NCI-H748 (cell line): ENCODE results near the gene SMOC1.
"Not testable (repeated sequence)": the region's sequence is repeated elsewhere in the genome, so short reads cannot be mapped to it uniquely, and the experiment has no call there.

Experiments
- DNase-seq: peaks from one replicate; lab custom pipeline; 2025; ENCODE audit not compliant: unreplicated experiment; lab: John Stamatoyannopoulos, UW

The SMOC1 gene

DNA sequence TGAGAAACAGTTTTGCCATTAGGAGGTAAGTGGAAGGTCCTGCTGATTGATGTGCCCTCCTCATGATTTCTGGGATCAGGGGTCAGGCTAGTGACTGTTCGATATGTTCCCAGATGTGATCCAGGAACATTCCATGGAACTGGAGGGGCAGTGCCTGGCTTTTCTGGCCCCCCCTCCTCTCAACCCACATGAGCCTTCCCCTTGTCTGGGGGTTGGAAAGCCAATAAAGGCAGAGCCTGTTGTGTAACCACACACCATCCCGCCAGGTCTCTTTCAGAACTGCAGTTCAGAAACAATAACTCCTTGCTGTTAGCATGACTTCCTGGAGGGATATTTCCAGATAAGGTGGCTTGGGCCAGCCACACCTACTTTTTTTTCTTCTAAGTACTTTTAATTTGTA, 17.8 kb downstream of the SMOC1 start:
- DNase-seq: no peak

DNA sequence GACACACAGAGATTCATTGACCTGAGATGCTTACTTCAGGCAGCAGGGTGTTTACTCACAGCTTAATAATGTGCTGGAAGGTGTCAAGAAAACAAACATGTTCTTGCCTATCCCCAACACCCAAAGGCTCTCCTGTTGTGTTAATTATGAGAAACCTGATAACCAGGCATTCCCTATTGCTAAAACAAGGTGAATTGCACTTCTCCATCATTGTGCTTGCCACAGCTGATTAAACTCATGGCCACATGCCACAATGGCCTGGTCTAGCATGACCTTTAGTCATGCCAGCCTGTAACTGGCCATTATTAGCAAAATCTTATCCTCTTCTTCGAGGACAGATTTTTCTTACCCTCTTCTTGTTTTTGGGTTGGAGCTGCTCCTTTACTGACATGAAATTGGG, 21.4 kb downstream of the SMOC1 start:
- DNase-seq: no peak

DNA sequence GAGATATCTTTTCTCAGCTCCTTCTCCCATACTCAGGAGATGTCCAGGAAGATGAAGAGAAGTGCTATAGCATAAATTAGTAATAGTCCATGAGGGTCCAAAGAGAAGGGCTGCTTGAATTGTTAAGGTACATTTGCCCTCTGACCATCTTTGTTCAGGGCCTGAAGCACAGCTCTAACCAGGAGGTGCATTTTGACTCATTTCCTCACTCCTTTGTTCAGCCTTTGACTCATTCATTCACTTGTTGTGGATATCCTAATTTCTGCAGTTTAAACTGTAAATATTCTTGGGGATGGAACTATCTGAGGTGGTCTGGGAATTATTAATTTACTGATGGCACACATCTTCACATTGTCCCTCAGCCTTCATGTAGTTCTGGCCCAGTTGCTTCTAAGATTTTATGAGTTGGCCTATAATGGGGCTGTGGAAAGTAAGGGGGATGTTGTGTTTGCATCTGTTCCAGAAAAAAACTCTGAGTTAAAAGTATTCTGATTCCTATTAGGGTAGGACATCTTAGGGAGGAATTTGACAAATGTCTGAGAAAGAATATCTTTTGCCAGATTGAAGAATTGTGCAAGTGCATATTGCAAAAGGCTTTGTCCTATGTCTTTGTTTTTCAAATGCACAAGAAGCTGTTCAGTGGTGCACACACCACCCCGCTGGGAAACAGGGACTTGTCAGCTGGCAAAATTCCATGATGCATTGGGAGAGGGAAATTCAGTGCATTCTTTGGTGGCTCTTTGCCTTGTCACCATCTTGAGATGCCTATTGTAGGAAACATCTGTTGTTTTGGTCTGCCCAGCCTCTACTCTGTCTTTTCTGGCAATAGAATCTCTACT, 22.1 kb downstream of the SMOC1 start:
- DNase-seq: no peak

DNA sequence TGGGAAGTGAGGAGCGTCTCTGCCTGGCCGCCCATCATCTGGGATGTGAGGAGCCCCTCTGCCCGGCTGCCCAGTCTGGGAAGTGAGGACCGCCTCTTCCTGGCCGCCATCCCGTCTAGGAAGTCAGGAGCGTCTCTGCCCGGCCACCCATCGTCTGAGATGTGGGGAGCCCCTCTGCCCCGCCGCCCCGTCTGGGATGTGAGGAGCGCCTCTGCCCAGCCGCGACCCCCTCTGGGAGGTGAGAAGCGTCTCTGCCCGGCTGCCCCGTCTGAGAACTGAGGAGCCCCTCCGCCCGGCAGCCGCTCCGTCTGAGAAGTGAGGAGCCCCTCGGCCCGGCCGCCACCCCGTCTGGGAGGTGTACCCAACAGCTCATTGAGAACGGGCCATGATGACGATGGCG, 23.8 kb downstream of the SMOC1 start:
- not testable (repeated sequence) for DNase-seq

DNA sequence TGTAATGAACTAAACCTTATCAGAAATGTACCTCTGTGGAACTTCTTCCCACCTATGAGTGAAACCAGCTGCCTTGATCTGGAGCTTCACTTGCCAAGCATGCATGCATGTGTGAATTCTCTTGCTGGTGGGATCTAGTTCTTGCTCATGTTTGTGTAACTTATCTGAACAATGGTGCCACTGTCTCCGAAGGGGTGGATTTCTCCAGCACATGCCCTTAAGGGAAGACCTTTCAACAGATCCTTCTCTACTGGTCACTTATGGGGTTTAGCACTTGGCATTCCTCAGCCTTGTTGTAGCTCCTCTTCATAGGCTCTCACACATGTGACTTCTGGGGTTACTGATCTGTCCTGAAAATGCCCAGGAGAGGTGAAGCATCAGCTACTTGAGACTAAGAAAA, 25.0 kb downstream of the SMOC1 start:
- DNase-seq: no peak

DNA sequence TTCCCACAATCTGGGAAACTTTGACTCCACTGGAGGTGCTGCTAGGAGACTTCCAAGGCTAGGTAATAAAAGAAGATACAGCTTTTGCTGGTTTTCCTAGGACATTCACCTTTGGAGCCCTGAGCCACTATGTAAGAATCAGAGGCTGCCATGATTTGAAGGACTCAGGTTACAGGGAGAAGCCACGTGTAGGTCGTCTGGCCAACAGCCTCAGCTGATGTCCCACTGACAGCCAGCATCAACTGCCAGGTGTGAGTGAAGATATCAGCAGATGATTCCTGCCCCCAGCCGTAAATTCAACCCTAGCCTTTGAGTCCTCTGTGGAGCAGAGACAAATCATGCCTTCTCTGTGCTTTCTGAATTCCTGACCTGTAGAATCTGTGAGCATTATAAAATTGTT, 27.0 kb downstream of the SMOC1 start:
- peak; percentile 15 for DNase-seq

DNA sequence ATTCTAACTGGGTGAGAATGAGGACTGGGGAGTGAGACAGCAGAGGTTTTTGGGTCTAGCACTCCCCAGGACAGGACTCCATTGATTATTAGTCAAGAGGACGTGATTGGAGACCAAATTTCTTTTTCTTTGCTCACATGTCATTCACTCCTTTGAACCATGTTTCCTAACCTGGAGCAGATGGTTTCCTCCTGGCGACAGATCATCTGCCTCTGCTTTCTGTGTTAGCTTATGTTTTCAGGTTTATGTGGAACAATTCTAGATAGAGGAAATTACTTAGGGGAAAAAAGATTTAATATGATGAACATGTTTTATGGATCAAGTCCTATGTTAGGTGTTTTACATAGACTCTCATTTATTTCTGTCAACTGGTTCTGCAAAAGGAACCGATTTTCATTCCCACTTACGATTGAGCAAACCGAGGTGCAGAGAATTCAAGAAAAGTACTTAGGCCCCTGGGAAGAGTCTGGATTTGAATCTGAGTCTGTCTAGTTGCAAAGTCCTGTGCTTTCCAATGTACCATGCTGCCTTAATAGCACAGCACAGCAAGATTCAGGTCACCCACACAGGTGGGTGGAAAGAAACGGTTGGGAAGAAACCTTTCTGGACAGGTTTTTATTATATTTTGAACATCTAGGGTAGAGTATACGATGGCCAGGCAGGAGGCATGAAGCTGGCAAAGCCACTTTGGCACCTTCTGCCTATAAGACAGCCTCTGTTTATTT, 30.8 kb downstream of the SMOC1 start:
- no peak for DNase-seq

DNA sequence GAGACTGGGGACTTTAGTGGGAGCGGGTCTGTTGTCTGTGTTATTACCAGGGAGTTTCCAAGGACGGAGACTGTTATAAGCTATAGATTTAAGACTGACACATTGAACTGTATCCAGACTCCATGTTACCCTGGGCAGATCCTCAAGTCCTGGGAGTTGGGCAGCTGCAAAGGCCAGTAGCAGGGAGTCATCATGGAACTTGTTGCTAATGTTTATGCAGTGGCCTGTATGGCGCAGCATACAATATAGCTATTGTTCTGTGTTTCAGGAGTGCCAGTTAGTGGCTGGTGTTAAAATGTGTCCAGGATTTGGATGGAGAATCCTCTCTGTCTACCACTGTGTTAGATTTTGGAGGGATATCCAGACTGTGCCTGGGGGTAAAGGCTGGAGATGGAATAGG, 31.7 kb downstream of the SMOC1 start:
- no peak for DNase-seq

DNA sequence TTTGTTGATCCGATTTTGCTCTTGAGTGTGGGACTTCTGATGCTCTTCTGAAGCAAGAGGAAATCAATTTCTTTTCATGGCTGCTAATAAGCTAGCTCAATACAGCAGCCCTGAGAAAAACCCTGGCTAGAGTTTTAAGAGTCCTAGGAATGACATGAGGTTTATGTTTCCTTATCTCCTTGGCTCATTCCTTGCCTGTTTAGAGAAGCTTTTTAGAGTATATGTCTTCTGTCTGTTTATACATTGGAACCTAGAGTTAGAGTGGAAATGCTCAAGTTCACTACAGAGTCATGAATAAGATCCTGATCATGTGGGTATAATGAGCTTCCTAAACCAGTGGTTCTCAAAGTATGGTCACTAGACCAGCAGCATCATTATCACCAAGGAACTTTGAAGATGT, 34.5 kb downstream of the SMOC1 start:
- DNase-seq: no peak

DNA sequence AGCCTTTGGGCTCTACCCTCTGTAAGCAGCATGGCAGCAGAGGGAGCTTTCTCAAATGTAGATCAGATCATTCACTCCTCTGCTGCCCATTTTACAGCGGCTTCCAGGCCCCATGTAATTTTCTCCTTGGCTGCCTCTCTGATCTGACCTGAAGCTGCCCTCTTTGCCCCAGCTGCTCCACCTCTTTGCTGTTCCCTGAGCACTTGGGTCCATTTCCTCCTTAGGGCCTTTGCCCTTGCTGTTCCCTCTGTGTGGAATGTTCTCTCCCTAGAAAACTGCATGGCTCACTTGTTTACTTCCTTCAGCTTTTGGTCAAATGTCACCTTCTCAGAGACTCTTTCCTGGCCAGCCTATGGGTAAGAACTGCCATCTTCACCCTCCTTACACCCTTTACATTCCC, 37.2 kb downstream of the SMOC1 start:
- DNase-seq: no peak

DNA sequence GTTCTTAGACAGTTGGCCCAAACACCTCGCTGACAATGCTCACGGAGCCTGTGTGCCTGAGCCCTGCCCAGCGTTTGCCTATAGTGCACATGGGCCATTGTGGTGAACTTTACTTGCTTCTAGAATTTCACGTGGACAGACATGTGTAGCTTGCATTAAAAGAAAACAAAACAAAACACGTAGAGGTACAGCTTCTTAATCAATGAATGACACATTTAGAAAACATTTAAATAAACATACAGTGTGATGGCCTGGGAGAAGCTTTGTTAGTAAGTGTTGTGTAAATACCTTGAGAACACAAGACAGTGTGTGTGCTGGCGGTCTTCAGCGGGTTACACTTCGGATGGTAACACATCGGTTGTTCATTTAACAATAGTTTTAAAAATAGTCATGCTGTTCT, 38.1 kb downstream of the SMOC1 start:
- DNase-seq: peak; percentile 47

DNA sequence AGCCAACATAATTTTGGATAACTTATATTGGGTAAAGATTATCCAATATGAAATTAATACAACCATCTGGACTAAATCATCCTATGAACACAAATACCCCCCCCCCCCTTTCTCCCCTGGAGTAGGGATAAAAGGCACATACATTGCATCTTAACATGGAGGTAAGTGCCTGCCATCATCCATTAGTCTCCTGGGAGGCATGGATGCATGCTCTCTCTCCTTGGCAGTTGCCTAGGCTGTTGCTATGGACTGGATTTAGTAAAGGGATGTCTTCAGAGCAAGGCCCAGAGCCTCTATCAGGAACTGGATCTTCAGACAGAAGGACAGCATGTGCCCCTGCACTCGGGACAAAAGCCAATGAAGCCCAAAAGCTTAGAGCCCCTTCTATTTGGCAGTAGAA, 40.6 kb downstream of the SMOC1 start:
- DNase-seq: no peak

DNA sequence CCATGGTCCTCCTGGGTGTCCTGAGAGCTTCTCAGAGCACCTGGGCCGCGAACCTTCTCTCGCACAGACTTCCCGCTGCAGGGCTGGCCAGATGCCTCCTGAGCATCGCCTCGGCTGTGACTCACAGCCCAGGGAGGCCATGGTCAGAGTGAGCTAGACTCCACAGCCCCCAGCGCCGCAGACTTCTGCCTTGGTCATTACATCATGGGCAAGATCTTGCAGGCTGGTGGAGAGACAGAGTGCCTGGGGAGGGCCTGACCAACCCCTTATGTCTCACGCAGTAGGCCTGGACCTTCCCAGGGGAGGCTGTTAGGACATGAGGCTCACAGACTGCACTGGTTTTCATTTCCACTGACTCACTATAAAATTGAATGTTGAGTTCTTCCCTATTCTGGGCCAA, 41.8 kb downstream of the SMOC1 start:
- DNase-seq: no peak

DNA sequence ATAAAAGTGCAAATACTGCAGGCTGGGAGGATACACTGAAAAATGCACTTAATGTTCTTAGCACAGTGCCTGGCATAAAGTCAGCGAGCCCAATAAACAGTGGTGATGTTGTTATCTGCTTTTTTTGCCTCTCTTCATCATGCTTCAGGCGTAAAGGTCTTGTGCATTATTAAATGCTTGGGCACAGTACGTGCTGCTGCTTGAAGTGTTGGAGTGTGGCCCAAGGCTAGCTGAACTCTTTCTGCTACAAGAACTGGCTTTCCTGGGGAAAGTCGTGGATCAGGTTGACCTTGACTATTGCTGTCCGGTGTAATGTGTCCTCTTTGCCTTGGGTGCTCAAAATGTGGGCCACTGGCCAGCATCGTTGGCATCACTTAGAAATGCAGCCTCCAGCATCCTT, 43.0 kb downstream of the SMOC1 start:
- no peak for DNase-seq

DNA sequence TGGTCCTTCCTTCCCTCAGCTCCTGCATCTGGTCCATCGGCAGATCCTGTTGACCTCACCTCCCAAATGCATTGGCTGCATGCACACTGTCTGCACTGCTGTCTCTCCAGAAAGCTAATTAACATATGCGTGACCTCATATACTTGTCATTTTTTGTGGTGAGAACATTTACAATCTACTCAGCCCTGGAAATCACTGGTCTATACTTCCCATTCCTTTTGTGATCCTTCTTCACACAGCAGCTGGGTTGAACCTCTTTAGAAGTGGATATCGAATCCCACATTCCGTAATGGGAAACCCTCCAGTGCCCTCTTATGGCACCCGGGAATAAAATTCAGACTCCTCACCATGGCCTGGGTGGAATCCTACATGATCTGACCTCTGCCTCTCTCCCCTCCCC, 45.0 kb downstream of the SMOC1 start:
- no peak for DNase-seq

DNA sequence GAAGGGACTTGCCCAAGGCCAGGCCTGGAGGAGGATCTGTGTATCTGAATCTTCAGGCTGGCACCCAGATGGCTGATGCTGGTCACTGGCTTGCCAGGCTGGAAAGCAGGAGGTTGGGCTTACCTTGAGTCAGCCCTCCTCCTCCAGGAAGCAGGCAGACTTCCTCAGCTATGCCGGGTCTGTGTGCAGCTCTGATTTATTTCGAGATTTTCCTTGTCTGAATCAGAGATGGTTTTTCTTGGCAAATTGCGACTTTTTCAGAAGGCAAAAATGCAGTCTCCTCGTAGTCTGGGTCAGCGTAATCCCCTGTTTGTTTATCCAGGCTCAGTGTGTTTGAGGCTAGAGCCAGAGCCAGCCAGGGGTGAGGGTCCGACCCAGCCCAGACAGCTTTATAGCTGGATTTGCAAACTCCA, 48.9 kb downstream of the SMOC1 start:
- DNase-seq: no peak

DNA sequence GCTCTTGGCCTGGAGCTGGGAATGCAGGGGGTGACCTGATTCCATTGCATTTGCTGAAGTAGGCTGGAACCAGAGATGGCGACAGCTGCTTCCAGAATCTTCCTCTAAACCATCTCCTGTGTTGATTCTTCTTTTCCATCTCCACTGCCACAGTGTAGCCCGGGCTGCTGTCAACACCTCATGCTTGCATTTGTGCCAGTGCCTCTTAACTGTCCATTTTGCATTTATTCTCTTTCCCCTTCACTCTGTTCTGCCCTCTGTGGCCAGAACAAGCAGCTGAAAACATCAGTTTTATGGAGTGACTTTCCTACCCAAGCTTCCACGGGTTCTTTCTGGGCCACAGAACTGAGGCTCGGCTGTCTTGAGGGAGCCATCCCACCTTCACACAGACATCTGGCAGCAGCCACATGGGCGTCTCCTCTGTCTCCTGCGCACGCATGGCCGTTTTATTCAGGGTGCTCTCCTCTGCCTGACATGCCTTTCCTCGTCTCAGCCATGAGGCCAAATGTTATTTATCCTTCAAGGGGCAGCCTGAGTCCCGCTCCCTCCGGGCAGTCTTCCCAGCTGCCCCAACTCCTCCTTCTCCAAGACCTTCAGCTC, 51.7 kb downstream of the SMOC1 start:
- DNase-seq: no peak

DNA sequence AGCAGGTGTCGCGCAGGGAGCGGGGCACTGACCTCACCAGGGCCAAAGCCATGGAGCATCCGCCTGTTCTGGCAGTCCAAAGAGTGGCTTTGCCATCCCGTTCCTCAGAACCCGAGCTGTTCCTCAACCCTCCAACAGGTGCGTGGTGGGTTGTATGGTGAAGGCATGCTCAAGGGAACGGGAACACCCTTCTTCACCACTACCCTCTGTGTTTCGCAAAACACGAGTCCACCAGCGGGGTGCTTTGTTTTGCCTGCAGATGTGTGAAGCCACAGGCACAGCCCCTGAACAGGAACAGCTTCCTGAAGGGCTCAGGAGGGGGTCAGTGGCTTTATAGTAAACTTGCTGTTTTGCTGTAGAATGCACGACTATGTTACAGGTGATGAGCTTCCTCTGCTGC, 52.7 kb downstream of the SMOC1 start:
- DNase-seq: no peak

DNA sequence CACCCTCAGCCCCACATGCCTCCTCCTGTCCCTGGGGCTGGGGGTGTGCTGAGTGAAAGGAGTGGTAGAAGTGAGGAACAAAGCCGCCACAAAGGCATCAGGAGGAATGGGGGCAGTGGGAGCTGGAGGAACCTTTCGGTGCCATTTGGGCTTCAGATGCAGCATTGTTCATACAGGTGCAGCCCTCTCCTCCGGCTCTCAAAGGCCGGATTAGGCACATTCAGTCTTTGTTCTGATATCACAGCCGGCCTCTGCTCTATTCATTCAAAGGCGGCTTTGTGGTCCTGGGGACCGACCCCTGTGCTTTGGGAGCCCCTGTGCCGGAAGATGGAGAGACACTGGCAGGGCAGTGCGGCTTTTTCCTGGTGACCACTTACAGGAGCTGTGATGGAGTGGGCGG, 53.2 kb downstream of the SMOC1 start:
- no peak for DNase-seq

DNA sequence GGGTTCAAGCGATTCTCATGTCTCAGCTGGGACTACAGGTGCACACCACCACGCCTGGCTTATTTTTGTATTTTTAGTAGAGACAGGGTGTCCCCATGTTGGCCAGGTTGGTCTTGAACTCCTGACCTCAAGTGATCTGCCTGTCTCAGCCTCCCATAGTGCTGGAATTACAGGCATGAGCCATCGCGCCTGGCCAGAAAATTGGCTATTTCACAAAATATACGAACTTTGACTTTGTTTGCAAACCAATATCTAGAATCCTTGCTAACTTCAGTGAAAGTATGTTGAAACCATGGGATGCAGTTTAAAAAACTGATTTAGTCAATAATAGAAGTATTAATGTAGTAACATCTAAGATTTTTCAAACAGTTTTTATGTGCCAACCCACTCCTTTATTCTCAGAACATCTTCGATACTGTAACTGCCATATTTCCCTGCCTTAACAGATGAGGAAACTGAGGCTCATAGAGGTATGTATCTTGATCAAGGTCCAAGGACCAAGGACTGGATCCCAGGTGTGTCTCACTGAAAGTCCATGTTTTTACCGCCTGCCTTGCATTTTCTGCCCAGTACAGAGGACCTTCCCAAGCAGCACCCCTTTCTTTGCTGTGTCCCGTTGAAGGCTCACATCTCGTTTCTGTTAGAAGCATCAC, 54.5 kb downstream of the SMOC1 start:
- no peak for DNase-seq

DNA sequence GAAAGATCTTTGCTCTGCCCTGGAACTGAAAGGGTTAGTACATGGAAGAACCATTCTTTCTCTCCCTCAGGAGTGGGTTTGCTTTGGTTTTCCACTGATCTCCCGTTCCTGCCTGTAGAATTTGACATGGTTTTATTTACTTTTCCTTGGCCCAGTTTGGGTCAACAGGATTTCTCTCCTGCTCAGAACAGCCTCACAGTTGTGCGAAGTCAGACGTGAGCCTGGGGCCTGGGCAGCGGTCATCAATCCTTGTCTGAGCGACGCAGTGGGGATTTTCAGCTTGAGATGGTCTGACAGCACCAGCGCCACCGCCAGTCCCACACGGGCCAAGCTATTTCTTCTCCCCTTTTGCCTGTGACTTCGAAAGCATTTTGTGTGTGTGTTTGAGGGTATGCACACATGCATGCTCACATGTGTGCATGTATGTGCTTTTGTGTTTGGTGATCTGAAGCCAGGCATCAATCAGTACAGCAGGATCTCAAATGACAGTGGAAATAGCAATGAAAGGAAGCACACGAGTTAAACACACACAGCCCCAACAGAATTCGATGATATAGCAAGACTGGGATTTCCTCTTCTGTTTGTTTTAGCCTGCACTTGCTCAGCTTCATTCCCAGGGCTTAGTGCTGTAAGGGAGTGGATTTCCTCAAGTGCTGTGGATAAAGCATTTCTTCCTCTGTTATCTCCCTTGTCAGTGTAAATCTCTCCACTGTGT, 58.3 kb downstream of the SMOC1 start:
- DNase-seq: no peak
